HG03521 (cell line): ENCODE data around the gene FGGY.
"Not testable (repeated sequence)": the region's sequence is repeated elsewhere in the genome, so short reads cannot be mapped to it uniquely, and the experiment has no call there.

Source experiments
- ATAC-seq: cut with Tn5 transposase; IDR thresholded peaks from one replicate; pipeline ENCODE4 v1.9.1; 2021; ENCODE audit warnings: mild to moderate bottlenecking, moderate library complexity; ENCODE audit not compliant: unreplicated experiment

Gene FGGY

GRCh38 chr1:59477286-59477685, 180.4 kb downstream of the FGGY start:
- no peak for ATAC-seq

- no peak for ATAC-seq
These were observed 181.0 kb downstream of the FGGY start for GRCh38 chr1:59477867-59478266.

GRCh38 chr1:59478822-59479221, 181.9 kb downstream of the FGGY start:
- no peak for ATAC-seq

- no peak for ATAC-seq
These were observed 183.4 kb downstream of the FGGY start for GRCh38 chr1:59480188-59480888.

GRCh38 chr1:59481881-59482505, 185.1 kb downstream of the FGGY start:
- ATAC-seq: no peak

GRCh38 chr1:59482986-59483385, 186.1 kb downstream of the FGGY start:
- ATAC-seq: no peak

- ATAC-seq: no peak
These were observed 187.2 kb downstream of the FGGY start for GRCh38 chr1:59484096-59484495.

GRCh38 chr1:59485171-59485570, 188.3 kb downstream of the FGGY start:
- no peak for ATAC-seq

GRCh38 chr1:59485949-59486348, 189.1 kb downstream of the FGGY start:
- no peak for ATAC-seq

- ATAC-seq: no peak
These were observed 189.7 kb downstream of the FGGY start for GRCh38 chr1:59486615-59487014.

- no peak for ATAC-seq
These were observed 190.6 kb downstream of the FGGY start for GRCh38 chr1:59487335-59488031.

- ATAC-seq: no peak
These were observed 195.6 kb downstream of the FGGY start for GRCh38 chr1:59492500-59492899.

GRCh38 chr1:59494145-59494833, 197.4 kb downstream of the FGGY start:
- no peak for ATAC-seq

GRCh38 chr1:59496156-59496555, 199.3 kb downstream of the FGGY start:
- not testable (repeated sequence) for ATAC-seq

- ATAC-seq: no peak
These were observed 200.7 kb downstream of the FGGY start for GRCh38 chr1:59497616-59498015.

- ATAC-seq: no peak
These were observed 201.7 kb downstream of the FGGY start for GRCh38 chr1:59498640-59499039.

- ATAC-seq: no peak
These were observed 202.5 kb downstream of the FGGY start for GRCh38 chr1:59499273-59499942.

- ATAC-seq: no peak
These were observed 203.2 kb downstream of the FGGY start for GRCh38 chr1:59499943-59500569.

GRCh38 chr1:59500950-59501742, 204.3 kb downstream of the FGGY start:
- no peak for ATAC-seq
